Measurements from ENCODE around the gene SF3A1. TPM values are rescaled to one million over a fixed set of nuclear protein-coding genes. Genes with fewer than 3 reads are reported as not detected.

SF3A1 gene
- total RNA-seq, 4 donors from 2014 or later, result 19.5 to 185 (median 40.2) TPM

GRCh38 chr22:30306627-30307011 is 50.1 kb downstream of the SF3A1 start:
- intact Hi-C loops (cut with DNase I; ENCODE audit: low total_unique reads), result no loop called here
- H3K27ac ChIP-seq, result peak overlapping the region; percentile 73 to 76
- H3K36me3 ChIP-seq, result no peaks in the 10 kb centered on the region
- peaks cover 4 to 37% of the 10 kb centered on the region in 2 donors for H3K4me1 ChIP-seq
- DNase-seq, result no peak
- TF ChIP-seq POLR2A (IDR thresholded peaks at IDR 0.05) (no peak), CTCF (IDR thresholded peaks at IDR 0.05) (no peak)
- no peak overlapping the region for H3K4me3 ChIP-seq
- no peaks in the 10 kb centered on the region for H3K9me3 ChIP-seq
- no peaks in the 10 kb centered on the region for H3K27me3 ChIP-seq

- Histone ChIP-seq H3K36me3 (no peaks in the 10 kb centered on the region), H3K4me3 (no peak overlapping the region), H3K27me3 (no peaks in the 10 kb centered on the region), H3K9me3 (no peaks in the 10 kb centered on the region), H3K4me1 (peaks cover 4 to 31% of the 10 kb centered on the region in 2 donors), H3K27ac (peak overlapping the region; percentile 73 to 76)
- no peak for TF ChIP-seq POLR2A (IDR thresholded peaks at IDR 0.05)
- TF ChIP-seq CTCF (IDR thresholded peaks at IDR 0.05), result no peak
- no peak for DNase-seq
- intact Hi-C loops (cut with DNase I; ENCODE audit: low total_unique reads), result no loop called here
These were observed 50.6 kb downstream of the SF3A1 start for GRCh38 chr22:30305906-30306626.

- Histone ChIP-seq H3K9me3 (no peaks in the 10 kb centered on the region), H3K4me3 (no peak overlapping the region), H3K27ac (peak overlapping the region; percentile 73 to 76), H3K27me3 (no peaks in the 10 kb centered on the region), H3K36me3 (no peaks in the 10 kb centered on the region), H3K4me1 (peaks cover 4 to 26% of the 10 kb centered on the region in 2 donors)
- DNase-seq, result peak; percentile 71 to 73
- TF ChIP-seq CTCF (IDR thresholded peaks at IDR 0.05) (no peak), POLR2A (IDR thresholded peaks at IDR 0.05) (peak in 1 of 2 donors; percentile 58)
- intact Hi-C loops (cut with DNase I; ENCODE audit: low total_unique reads), result no loop called here
These were observed 51.2 kb downstream of the SF3A1 start for GRCh38 chr22:30305519-30305905.

- H3K4me1 ChIP-seq, result peaks cover 4 to 18% of the 10 kb centered on the region in 2 donors
- intact Hi-C loops (cut with DNase I; ENCODE audit: low total_unique reads), result no loop called here
- TF ChIP-seq POLR2A (IDR thresholded peaks at IDR 0.05), result peak in 1 of 2 donors; percentile 11
- no peak for TF ChIP-seq CTCF (IDR thresholded peaks at IDR 0.05)
- no peaks in the 10 kb centered on the region for H3K9me3 ChIP-seq
- peak overlapping the region; percentile 73 to 76 for H3K27ac ChIP-seq
- no peaks in the 10 kb centered on the region for H3K27me3 ChIP-seq
- DNase-seq, result peak in 1 of 2 donors; percentile 46
- no peaks in the 10 kb centered on the region for H3K36me3 ChIP-seq
- H3K4me3 ChIP-seq, result no peak overlapping the region
These were observed 52.0 kb downstream of the SF3A1 start for GRCh38 chr22:30304495-30305244.

GRCh38 chr22:30302810-30303138 is 53.9 kb downstream of the SF3A1 start:
- TF ChIP-seq CTCF (IDR thresholded peaks at IDR 0.05), result no peak
- Histone ChIP-seq H3K4me1 (peaks cover 4 to 14% of the 10 kb centered on the region in 2 donors), H3K9me3 (no peaks in the 10 kb centered on the region), H3K27ac (peak overlapping the region; percentile 65 to 76), H3K4me3 (no peak overlapping the region), H3K27me3 (no peaks in the 10 kb centered on the region), H3K36me3 (no peaks in the 10 kb centered on the region)
- no peak for DNase-seq
- intact Hi-C loops (cut with DNase I; ENCODE audit: low total_unique reads), result no loop called here

All from uterus (tissue), 4 donors.